SK-N-MC (cell line): ENCODE measurements around the gene CCDC43.

ENCODE experiments used
- EZH2 ChIP-seq: fragments of 200-600 bp; sonication (generic); IDR thresholded peaks from one replicate; pipeline ENCODE4 v1.6.1; 2017; ENCODE audit warnings: antibody characterized with exemption
- POLR2AphosphoS5 ChIP-seq: IDR thresholded peaks from 2 replicates; pipeline ENCODE4 v1.6.1; 2012; ENCODE audit warnings: mild to moderate bottlenecking, low read depth, low read length, borderline replicate concordance

DNA sequence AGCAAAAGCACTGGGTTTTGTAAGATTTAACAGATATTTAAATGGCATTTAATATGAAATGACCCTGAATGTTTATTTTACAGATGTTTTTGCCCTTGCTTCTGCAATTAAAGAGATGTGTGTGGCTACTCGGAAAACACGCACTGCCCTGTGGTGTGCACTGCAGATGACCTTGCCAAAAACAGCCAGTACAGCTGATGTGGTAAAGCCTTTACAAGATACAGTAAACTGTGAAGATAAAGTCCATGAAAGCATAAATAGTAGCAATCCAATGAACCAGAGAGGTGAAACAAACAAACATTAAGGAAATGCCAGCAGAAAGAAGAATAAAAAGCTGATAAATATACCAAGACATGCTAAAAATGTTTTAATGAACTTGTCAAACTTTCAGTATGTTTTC, 15.7 kb downstream of the CCDC43 start:
- TF ChIP-seq POLR2AphosphoS5 (no peak), EZH2 (no peak)
